DMS153 treated with DMSO at 0.1 percent for 48 hours (cell line): ENCODE measurements around the gene MME.

Experiments used
- DNase-seq: peaks from one replicate; lab custom pipeline; 2025; ENCODE audit not compliant: unreplicated experiment; lab: John Stamatoyannopoulos, UW

MME gene

DNA sequence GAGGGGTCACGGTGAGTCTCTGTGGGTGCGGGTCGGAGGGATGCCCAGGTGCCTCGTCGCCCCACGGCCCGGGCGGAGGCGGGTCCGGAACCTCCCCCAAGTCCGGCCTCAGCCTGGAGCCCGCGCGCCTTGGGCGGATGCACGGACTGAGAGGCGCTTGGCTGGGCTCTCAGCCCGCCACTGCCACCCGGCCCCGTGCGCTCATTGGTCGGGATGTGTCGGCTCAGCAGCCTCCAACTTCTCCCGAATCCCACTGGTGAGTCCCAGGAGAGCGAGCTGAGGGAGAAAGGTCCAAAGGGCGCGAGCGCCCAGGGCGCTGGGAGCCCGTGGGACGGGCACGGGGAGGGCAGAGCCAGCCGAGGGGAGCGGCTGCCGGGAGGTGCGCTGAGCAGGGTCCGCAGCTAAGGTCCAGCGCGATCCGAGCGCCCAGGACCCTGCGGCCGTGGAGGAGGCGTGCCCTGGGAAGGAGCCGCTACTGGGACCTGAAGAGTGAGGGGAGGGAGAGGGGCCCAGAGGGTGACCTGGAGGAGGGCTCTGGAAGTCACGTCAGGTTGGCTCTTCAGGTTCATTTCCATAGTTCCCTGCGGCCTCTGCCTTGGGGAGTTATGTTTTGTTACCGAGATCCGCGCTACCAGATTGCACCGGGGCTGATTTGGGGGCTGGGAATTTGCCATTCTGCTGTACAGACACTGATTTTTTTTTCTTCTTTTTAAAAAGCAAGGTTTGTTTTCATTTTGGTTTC is at the start of gene MME:
Gene MME (plus strand): TSS at position 574 of the 742 bp plus-strand sequence. CDS start 3,849 bp downstream, outside the sequence.
- no peak for DNase-seq

- DNase-seq: no peak
Measured at GRCh38 chr3:155031186-155031585, 48.9 kb upstream of the MME start.

DNA sequence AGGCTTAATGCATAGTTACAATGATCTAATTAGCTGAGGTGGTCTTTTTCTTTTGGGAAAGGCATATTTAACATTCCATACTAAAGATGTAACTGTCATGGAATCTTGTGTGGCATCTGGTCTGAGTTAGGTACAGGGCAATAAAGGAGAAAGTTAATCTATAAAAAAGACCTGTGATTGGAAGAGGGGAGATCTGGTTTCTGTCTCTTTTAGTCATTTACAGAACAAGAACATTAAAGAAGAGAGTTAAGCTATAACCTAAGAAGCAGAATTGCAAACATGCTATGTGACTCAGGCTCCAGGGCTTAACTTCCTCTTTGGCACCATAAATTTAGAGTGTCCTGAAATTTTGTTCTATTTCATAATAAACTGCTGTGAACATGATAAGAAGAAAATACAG is 47.2 kb upstream of the MME start:
- no peak for DNase-seq

- no peak for DNase-seq
Measured at GRCh38 chr3:155034786-155035185, 45.3 kb upstream of the MME start.

GRCh38 chr3:155035553-155035952 is 44.6 kb upstream of the MME start:
- no peak for DNase-seq

GRCh38 chr3:155037508-155038202 is 42.5 kb upstream of the MME start:
- DNase-seq: no peak

DNA sequence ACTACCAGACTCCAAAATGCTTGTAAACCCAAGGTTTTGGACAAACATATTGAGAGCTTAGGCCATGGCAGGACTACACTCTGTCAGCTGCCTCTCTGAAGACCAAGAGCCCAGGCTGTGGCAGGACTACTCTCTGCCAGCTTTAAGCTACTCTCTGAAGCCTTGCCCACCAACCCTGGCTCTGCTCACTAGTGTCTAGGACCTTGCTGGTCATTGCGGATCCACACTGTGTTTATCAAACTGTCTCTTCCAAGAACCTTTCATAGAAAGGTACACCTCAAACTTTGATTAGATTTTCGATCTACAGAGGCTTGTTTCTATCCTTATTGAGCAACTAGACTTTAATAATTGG is 41.9 kb upstream of the MME start:
- DNase-seq: no peak

DNA sequence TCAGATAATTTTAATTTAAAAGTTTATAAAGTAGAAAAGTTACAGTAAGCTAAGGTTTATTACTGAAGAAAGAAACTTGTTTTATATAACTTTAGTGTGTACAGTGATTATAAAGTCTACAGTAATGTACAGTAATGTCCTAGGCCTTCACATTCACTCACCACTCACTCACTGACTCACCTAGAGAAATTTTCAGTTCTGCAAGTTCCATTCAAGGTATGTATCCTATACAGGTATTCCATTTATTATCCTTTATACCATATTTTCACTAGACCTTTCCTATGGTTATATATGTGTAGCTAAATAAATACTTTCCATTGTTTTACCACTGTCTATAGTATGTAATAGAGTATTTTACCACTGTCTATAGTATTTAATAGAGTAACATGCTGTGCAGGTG is 33.2 kb upstream of the MME start:
- no peak for DNase-seq

GRCh38 chr3:155047672-155048071 is 32.4 kb upstream of the MME start:
- no peak for DNase-seq

DNA sequence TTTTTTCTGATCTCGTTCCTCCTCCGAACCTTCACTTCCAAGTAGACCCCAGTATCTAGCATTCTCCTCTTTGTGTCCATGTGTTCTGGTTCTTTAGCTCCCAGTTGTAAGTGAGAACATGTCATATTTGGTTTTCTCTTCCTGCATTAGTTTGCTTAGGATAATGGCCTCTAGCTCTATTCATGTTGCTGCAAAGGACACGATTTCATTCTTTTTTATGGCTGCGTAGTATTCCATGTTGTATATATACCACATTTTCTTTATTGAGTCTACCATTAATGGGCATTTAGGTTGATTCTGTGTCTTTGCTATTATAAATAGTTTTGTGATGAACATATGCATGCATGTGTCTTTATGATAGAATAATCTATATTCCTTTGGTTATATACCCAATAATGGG is 30.2 kb upstream of the MME start:
- no peak for DNase-seq

DNA sequence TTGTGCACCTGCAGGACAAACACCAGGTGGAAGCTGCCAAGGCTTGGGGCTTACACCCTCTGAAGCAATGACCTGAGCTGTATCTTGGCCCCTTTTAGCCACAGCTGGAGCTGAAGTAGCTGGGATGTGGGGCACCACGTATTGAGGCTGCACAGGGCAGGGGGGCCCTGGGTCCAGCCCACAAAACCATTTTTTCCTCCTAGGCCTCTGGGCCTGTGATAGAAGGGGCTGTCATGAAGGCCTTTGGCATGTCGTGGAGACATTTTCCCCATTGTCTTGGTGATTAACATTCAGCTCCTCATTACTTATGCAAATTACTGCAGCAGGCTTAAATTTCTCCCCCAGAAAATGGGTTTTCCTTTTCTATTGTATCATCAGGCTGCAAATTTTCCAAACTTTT is 27.6 kb upstream of the MME start:
- DNase-seq: no peak

DNA sequence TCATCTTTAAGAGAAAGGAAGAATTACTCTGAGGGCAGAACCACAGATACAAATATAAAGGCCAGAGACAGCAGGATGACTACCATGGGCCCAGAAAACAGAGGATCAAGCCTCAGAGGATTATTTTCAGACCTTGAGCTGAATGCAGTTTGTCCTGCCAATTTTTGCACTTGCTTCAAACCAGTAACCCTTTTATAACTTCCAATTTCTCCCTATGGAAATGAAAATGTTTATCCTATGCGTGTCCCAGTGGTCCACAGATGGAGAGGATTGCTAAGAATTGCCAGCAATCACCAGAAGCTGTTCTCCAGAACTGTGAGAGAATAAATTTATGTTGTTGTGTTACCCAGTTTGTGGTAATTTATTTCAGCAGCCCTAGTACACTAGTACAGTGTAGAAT is 26.4 kb upstream of the MME start:
- no peak for DNase-seq

DNA sequence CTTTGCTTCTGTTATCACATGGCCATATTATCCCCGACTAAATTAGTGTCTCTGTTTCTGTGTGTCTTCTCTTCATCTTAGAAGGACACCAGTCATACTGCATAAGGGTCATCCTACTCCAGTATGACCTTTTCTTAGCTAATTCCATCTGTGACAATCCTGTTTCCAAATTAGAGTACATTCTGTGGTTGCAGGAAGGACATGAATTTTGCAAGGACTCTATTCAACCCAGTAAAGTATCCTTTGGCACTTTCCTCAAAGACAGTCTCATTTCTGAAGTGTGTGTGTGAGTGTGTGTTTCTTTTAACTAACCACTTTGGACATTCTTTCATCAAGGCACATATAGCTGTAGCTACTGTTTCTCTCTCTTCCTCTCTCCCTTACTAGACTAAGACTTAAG is 15.2 kb upstream of the MME start:
- DNase-seq: no peak

DNA sequence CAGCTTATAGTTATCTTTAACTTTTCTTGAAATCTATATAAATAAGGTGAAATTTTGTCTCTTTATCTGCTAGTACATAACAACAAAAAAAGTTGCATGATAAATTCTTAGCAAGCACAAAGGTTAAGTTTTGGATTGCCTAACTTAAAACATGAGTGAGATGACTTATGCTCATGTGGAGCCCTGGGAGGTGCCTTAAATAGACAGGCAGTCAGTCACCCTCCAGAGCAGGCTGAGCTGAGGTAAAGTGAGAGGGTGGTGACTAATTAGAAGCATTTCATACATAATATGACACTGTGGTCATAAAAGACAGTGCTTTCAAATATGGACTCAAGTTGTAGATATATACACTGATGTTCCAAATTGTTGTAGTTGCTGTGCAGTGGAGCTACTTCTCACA is 14.6 kb upstream of the MME start:
- DNase-seq: no peak

- no peak for DNase-seq
Measured at GRCh38 chr3:155069729-155070128, 10.4 kb upstream of the MME start.

GRCh38 chr3:155070316-155070715 is 9.8 kb upstream of the MME start:
- no peak for DNase-seq

DNA sequence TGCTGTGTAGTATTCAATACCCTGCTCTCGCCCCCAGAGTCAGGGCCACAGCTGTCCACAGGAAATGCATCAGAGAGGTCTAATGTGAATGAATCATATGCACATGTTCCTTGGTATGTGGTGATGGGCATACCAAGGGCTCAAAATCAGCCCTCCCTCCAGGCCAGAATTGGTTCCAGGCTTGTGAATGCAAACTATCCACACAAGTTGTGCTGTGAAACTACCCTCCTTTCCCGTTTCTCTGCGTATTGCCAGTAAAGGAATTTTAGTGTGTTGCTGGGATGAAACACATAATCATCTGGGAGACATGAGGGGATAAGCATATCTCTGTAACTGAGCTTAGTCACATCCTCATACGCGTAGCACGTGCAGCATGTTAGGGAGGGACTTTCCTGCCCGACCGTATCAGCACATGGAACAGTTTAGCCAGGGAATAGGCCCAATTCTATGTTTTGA is 9.2 kb upstream of the MME start:
- DNase-seq: no peak

GRCh38 chr3:155075200-155075599 is 4.9 kb upstream of the MME start:
- no peak for DNase-seq

DNA sequence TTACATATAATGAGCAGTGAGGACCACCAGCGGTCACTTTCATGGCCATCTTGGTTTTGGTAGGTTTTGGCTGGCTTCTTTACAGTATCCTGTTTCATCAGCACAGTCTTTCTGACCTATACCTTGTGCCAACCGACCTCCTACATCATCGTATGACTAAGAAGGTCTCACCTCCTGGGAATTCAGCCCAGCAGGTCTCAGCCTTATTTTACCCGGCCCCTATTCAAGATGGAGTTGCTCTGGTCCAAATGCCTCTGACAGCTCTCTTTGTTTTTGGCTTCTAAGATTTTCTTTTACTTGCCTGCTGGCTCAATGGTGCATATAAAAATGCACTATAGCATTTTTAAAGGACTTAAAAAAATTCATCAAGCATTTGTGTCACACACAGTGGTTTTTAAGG is 3.2 kb upstream of the MME start:
- no peak for DNase-seq

DNA sequence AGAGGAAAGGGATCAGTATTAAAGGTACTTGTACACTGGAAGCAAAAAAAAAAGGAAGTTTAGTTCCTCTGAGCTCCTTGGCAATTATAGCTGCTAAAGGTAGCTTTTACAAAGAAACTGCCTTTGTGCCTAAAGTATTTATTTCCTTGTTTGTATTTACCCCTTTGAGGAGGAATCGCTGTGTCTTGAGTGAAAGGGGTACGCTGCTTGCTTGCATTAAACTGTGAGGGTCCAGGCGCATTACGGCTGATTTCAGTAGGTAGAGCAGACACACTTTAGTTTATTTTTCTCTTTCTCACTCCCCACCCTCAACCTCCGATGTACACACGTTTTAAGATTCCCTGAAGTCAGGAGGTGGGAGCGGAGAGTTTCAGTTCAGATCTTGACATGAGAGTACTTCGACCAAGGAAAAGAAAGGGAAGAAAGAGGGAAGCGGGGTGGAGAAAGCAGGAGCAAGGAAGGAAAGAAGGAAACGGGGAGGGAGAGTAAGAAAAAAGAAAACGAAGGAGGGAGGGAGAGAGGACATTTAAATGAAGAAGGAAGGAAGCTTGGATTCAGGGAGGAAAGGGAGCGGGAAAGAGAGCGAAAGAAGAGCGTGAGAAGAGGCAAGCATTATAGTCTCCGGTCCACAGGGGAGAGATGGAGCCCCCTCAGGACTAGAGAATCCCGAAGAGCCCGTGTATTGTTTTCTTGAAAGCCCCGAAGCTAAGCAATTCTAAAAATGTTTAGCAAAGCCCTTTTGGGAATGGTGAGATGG is 1.2 kb upstream of the MME start:
- DNase-seq: no peak

GRCh38 chr3:155079468-155079745 is 712 bp upstream of the MME start:
- no peak for DNase-seq

DNA sequence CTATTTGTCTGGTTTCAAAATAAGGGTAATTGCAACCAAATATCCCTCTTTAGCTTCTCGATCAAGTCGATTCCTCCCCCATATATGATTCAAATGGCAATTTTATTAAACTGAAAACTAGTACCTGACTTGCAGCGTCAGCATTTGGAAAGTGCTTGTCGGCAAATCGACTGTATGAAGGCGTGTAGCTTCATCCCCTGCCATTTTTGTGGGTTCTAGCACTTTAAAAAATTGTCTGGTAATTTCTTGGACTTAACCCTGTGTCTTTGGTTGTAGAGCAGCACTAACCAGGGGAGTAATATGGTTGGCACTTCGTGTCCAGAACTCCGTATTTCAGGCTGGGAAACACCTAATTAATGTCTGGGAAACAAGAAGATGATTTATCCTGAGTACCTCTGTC is 573 bp downstream of the MME start:
- DNase-seq: no peak
